ENCODE data around the gene POLR3C.

The POLR3C gene

GRCh38 chr1:145874646-145875045 lies 50.6 kb downstream of the POLR3C start:
- DNase-seq, result no peak

GRCh38 chr1:145877923-145878486 lies 54.0 kb downstream of the POLR3C start:
- no peak for DNase-seq

- DNase-seq, result no peak
These were observed 54.7 kb downstream of the POLR3C start for GRCh38 chr1:145878724-145879123.

- no peak for DNase-seq
These were observed 55.8 kb downstream of the POLR3C start for GRCh38 chr1:145879775-145880174.

- no peak for DNase-seq
These were observed 60.7 kb downstream of the POLR3C start for GRCh38 chr1:145884675-145885074.

- DNase-seq, result peak; percentile 87
These were observed 61.8 kb downstream of the POLR3C start, which contains the start of gene ANKRD35 for GRCh38 chr1:145885738-145886287. ANKRD35 (minus strand) TSS chr1:145885866; CDS start chr1:145885758, 108 bp downstream.

- no peak for DNase-seq
These were observed 62.4 kb downstream of the POLR3C start for GRCh38 chr1:145886390-145886789.

- DNase-seq, result no peak
These were observed 62.8 kb downstream of the POLR3C start for GRCh38 chr1:145886816-145887215.

- no peak for DNase-seq
These were observed 63.6 kb downstream of the POLR3C start for GRCh38 chr1:145887631-145888030.

- no peak for DNase-seq
These were observed 65.7 kb downstream of the POLR3C start for GRCh38 chr1:145889722-145890121.

- DNase-seq, result no peak
These were observed 67.1 kb downstream of the POLR3C start for GRCh38 chr1:145891143-145891542.

GRCh38 chr1:145891587-145892485 lies 67.8 kb downstream of the POLR3C start:
- DNase-seq, result peak; percentile 21

- no peak for DNase-seq
These were observed 68.6 kb downstream of the POLR3C start for GRCh38 chr1:145892486-145893087.

GRCh38 chr1:145893306-145894055 lies 69.5 kb downstream of the POLR3C start:
- DNase-seq, result no peak
